Measurements from ENCODE around the gene FGF4.
"Not testable (repeated sequence)": the region's sequence is repeated elsewhere in the genome, so short reads cannot be mapped to it uniquely, and the experiment has no call there.

The FGF4 gene

GRCh38 chr11:69773626-69774353 lies 1.4 kb downstream of the FGF4 start:
- no peak for DNase-seq (ENCODE audit: low spot score)

GRCh38 chr11:69771466-69771865 lies 3.7 kb downstream of the FGF4 start:
- DNase-seq (ENCODE audit: low spot score), result no peak

GRCh38 chr11:69770540-69770939 lies 4.6 kb downstream of the FGF4 start:
- DNase-seq (ENCODE audit: low spot score), result no peak

- no peak for DNase-seq (ENCODE audit: low spot score)
Measured at GRCh38 chr11:69765498-69765995, 9.6 kb downstream of the FGF4 start.

- not testable (repeated sequence) for DNase-seq (ENCODE audit: low spot score)
Measured at GRCh38 chr11:69764918-69765317, 10.2 kb downstream of the FGF4 start.

GRCh38 chr11:69760319-69760718 lies 14.8 kb downstream of the FGF4 start:
- no peak for DNase-seq (ENCODE audit: low spot score)

GRCh38 chr11:69752890-69753289 lies 22.3 kb downstream of the FGF4 start:
- no peak for DNase-seq (ENCODE audit: low spot score)

GRCh38 chr11:69750875-69751597 lies 24.1 kb downstream of the FGF4 start:
- no peak for DNase-seq (ENCODE audit: low spot score)

GRCh38 chr11:69750108-69750850 lies 24.9 kb downstream of the FGF4 start:
- DNase-seq (ENCODE audit: low spot score), result no peak

- DNase-seq (ENCODE audit: low spot score), result no peak
Measured at GRCh38 chr11:69748637-69749036, 26.5 kb downstream of the FGF4 start.

GRCh38 chr11:69746752-69747742 lies 28.1 kb downstream of the FGF4 start:
- DNase-seq (ENCODE audit: low spot score), result no peak

- DNase-seq (ENCODE audit: low spot score), result no peak
Measured at GRCh38 chr11:69746140-69746539, 29.0 kb downstream of the FGF4 start.

GRCh38 chr11:69745201-69745600 lies 29.9 kb downstream of the FGF4 start:
- no peak for DNase-seq (ENCODE audit: low spot score)

GRCh38 chr11:69744435-69744834 lies 30.7 kb downstream of the FGF4 start:
- DNase-seq (ENCODE audit: low spot score), result no peak

GRCh38 chr11:69734841-69735240 lies 40.3 kb downstream of the FGF4 start:
- DNase-seq (ENCODE audit: low spot score), result no peak

- no peak for DNase-seq (ENCODE audit: low spot score)
Measured at GRCh38 chr11:69734367-69734766, 40.8 kb downstream of the FGF4 start.

GRCh38 chr11:69732910-69733309 lies 42.2 kb downstream of the FGF4 start:
- no peak for DNase-seq (ENCODE audit: low spot score)

GRCh38 chr11:69731110-69731509 lies 44.0 kb downstream of the FGF4 start:
- DNase-seq (ENCODE audit: low spot score), result no peak

- no peak for DNase-seq (ENCODE audit: low spot score)
Measured at GRCh38 chr11:69730500-69730899, 44.6 kb downstream of the FGF4 start.

- DNase-seq (ENCODE audit: low spot score), result no peak
Measured at GRCh38 chr11:69729252-69729651, 45.9 kb downstream of the FGF4 start.

GRCh38 chr11:69727266-69727665 lies 47.9 kb downstream of the FGF4 start:
- DNase-seq (ENCODE audit: low spot score), result no peak

GRCh38 chr11:69726481-69726880 lies 48.7 kb downstream of the FGF4 start:
- no peak for DNase-seq (ENCODE audit: low spot score)

Data from RKO (cell line).